A172 (cell line): ENCODE measurements around the gene MYO1E. TPM values are rescaled to one million over a fixed set of nuclear protein-coding genes. Genes with fewer than 3 reads are reported as not detected.

ENCODE experiments used
- DNase-seq: peaks from one replicate; pipeline ENCODE4 v3.0.0-alpha.2; 2015; ENCODE audit warnings: low spot score
- total RNA-seq: library from RNA; depleted of rRNA; stranded (reverse); fragments of >200 nt; shearing (Covaris generic); gene quantifications from 2 replicates; pipeline ENCODE4 v1.2.3, GENCODE V29; 2014

Gene MYO1E
- total RNA-seq, 1 experiment from 2014 or later = 25.6 TPM

DNA sequence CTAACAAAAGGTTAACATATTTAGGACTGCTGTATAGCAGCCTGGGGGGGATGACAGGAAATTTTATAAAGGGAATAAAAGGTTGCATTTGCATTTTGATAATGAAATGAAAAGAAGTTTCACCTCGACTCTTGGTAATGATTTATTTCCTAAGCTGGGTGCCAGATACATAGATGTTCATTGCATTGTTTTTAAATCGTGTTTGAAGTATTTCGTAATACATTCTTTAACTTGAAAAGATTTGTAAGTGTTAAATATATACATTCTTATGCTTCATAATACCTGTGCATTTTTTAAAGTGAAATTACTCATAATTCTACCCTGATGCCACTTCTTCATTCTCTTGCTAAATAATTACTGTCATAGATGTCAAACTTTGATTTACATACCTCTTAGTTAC lies 143.2 kb downstream of the MYO1E start:
- no peak for DNase-seq

DNA sequence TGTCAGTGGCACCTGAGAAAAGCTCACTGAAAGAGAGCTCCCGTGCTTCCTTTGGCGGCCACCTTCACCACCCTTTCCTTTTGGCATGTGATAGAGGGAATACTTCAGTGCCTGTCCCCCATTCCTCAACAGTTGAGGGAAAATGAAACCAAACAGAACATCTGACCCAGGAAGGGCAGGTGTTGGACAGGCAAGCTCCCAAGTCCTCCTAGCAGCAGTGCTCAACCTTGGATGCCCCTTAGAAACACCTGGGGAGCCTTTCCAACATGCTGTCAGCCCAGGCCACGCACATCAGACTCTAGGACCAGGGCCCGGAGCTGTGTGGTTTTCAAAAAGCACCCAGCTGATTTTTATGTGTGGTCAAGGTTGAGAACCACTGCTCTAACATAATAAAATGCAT lies 143.7 kb downstream of the MYO1E start:
- no peak for DNase-seq

DNA sequence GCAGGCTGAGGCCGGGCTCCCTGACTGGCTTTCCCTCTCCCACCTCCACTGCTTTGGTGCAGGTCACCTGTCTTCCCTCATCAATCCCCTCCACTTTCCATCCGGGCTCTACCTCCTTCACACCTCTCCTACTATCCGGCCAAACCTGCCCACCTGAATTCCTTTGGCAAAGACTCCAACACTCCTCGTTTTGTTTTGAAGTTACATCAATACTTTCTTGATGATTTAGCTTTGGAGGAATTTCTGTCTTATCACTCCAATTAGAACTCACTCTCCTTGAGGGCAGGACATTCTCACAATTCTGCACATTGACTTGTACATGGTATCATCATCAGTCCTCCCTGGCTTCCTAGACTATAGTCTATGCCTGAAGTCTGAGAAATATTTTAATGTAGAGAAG lies 145.7 kb downstream of the MYO1E start:
- DNase-seq = no peak

DNA sequence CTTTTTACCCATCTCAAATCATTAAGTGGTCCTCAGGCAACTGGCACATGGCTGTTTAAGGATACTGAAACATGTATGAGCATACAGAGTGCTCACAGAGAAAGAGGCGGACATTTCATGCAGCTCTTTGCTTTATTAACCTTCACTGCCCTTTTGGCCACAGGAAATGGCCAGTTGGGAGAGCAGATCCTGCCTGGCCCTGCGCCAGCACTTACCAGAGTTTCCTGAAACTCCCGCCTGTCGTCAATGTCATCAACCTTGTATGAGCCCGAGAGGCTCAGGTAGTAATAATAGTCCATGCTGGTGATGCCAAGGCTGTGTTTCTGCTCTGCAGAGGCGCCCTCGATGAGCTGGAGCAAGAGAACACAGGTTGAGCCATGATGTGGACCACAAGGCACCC lies 148.2 kb downstream of the MYO1E start:
- DNase-seq = no peak

DNA sequence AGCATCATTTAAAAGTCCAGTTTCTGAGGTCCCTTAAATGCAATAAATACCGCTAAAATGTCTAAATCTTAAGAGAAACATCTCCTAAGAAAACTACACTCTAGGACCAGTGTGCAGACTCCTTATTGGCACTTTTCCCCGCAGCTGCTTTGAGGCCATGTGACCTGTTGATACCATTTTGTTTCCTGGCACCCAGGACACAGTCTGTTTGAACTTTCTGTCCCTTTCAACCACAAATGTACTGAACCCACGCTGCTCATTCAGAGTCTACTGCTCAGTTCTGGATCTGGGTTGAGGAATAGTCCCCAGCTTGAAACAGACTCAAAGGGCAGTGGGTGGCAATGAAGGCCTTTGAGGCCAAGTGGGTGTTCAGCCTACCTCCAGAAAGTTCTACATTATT lies 148.9 kb downstream of the MYO1E start:
- DNase-seq = no peak

DNA sequence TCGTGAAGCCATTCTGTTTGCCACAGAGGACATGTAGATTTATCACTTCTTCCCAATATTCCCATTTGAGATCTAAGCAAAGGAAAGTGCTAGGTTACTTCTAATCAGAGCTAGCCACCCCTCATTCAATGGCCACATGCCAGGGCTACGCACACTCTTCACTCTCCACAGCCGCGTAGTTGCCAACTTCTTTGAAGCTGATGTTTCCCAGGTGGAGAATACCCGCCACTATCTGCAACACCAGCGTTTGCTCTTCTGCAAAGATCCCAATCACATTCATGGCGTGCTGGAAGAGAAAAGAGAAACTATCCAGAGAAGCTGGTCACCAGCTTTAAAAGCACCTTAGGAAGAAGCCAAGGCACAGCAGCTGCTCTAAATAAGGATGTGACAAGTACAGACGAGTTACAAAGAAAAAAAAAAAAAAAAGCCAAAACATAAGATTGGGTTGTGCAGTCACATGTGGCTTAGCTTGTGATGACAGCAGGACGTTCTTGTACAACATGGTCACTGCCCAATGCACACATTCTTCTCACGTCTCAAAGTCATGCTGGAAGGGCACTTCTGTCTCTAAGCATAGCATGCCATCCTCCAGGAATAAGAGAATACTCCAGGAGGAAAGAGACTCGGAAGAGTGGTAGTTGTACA lies 149.6 kb downstream of the MYO1E start:
- no peak for DNase-seq

DNA sequence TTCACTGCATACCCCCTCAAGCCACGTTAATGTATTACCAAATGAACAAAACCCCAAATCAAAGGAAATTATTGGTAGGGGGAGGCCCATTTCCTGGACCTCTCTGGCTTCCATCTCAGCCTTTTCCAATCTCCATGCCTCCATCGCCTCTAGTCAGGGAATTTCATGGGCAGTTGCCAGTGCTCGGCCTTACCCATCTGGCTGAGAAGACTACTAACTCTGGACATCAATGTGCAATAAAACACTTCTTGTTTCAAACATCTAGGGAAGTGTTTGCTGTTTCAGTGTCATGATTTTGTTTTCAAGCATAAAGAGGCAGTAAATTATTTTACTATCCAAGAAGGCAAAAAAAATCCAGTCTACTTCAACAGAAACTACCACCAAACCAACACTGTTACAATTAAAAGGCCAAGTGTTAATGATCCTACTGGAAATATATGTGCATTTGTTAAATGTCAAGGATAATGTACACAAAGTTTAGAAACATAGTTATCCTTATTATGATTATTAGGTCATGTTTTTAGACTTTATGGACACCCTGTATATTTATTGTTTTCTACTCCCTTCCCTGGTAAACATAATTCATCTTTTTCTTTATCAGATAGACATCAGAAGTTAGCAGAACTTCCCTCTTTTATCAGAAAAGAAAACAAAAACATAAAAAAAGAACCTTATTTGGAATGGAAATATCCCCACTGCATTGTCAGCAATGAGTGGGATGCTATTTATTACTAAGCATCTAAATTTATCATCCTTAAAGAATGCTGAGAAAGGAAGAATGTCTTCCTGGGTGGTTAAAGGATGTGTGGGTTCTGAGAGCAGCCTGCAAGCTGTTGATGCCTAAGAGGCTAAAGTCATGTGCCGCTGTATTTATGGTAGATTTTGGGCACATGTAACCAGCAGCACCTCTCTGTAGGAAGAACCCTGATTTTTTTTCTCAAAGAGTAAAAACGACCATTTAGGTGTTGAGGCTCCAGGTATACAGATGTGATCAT lies 150.9 kb downstream of the MYO1E start:
- DNase-seq = peak; percentile 89

DNA sequence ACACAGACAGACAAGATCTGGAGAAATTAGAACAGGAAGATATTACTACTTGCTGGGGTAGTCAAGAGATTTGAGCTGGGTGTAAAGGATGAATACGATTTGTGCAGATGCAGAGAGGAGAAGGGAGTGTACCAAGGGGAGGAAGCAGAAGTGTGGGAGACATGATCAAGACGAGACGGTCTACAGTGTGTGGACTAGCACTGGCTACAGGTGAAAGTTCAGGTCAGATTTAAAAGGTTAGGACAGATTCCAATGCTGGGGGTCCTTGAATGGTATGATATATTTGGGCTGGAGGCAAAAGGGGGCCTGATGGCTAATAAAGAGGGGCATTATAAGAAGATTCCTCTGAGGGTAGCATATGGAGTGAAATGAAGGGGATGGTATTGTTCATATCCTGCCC lies 154.0 kb downstream of the MYO1E start:
- DNase-seq = no peak

DNA sequence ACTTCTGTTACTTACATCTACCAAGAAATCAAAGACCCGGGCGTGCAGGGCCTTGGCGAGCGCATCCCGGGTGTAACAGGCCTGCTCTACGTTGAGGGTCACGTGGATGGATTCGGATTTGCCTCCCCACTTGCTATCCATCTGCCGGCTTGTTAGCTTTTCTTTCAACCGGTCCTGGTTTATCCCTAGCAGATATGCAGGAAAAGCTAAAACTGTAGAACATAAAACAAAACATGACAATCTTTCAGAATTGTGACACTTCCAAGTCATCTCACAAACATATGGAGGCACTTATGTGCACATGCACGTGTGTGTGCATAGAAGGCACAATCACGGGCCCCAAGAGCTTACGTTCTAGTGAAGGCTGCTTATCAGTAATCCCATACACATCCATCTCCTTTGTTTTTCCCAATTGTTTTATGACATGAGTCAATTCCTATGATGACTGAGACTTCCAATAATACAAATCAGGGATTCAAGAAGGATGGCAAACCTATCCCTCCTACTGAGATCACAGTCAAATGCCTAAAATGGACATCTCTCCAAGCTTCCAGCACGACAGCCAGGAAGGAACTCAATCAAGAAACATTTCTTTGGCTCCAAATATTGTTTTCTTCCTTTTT lies 154.7 kb downstream of the MYO1E start:
- no peak for DNase-seq

DNA sequence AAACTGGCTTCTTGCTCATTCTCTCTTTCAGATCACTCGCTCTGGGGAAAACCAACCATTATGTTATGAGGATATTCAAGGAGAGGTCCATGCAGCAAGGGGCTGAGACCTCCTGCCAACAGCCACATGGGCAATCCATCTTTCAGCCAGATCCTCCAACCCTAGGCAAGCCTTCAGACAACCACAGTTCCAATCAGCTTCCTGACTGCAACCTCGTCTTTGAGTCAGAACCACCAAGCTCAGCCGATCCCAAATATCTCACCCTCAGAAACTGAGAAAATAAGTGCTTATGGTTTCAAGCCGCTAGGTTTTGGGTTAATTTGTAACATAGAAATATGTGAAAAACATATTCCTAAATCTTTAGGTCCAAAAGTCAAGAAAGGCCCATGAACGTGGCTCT lies 155.8 kb downstream of the MYO1E start:
- DNase-seq = no peak

DNA sequence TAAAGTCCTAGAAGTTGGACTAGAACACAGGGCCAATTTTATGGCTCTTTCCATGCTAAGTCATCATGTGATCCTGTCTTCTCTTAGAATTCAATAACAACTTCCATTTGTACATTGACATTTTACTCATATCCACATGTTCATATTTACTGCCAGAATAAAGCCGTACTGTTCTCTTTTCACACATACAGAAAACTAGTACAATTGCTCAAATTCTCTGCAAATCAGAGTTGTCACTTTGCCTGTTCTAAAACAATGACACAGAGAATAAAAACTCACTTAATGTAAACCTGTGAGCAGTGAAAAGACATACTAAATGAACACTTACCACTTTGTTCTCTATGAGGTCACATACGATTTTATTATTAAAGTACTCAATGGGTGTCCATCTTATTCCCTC lies 162.5 kb downstream of the MYO1E start:
- no peak for DNase-seq

DNA sequence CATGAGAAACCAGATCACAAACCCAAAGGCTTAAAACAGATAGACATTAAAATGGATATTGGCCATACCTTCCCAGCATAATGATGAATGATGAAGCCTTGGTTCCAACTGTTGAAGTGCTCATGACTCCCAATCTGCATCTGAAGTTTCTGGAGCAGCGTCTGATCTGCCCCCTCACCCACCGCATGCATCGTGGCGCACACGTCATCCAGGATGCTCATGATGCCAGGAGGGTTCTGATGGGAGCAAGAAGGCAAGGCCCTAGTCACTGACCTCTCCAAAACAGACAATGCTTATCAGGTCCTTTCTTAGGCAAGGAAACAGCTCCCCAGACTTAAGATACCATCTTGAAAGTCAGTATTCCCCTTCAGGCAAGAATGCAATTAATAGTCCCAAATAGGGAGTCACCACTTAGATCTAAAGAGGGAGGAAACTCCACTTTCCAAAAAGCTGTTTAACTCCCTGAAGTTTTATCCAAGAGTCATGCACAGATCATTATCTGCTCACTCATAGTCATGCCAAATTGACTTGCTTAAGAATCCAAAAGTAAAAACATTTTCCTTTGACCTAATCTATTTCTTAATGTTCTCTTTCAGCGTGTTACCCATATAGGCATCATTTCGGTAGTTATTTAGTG lies 163.9 kb downstream of the MYO1E start:
- no peak for DNase-seq

DNA sequence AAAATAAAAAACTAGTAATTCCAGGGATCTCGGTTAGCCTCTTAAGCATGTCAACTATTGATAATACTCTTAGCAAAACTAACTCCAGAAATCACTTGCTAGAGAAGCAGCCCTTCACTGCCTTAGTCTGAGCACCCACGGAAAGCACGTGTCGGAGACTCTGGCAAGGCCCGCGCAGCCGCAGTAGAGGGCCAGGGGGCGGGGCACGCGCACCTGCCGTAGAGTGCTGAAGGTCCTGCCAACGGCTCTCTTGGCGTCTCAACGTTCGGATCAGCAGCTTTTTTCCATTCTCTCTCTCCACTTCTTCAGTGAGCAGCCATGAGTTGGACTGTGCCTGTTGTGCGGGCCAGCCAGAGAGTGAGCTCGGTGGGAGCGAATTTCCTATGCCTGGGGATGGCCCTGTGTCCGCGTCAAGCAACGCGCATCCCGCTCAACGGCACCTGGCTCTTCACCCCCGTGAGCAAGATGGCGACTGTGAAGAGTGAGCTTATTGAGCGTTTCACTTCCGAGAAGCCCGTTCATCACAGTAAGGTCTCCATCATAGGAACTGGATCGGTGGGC lies 166.0 kb downstream of the MYO1E start, which contains the start of gene LDHAL6B:
Gene LDHAL6B, plus strand, starts transcription at position 221 of the 561 bp plus-strand sequence. Its CDS starts 98 bp downstream, at position 319.
- DNase-seq = no peak

DNA sequence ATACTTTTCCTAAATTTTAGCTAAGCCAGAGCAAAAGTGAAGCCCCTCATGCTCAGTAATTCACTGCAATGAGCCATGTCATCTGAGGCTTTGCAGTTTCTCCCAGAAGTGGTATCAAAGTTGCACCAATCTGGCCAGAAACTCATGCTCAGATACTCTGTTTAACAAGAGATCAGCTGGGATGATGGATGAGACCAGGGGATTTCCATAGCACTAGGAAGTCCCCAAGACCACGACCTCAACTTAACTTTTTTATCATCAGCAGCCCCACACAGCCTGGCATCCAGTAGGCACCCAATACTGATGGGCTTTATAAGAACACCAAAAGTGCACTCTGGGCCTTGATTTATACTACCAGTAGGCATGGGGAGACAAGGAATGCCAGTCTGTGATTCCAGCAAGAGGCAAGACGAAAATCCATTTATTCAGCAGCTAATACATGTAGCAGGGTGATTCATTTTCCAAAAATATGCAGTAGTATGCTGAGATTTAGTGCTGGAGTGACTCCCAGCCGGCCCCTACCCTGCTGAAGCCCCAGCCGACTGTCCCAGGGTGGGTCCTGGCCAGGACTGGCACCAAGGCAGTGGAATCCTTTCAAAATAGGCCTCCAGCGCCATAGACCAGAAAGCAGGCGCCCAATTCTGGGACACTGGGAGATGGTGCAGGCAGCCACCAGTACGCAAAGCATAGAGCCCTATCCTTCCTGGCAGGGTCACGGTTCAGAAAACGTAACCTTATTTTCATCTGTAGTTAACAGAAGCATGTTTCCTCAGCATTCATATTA lies 166.6 kb downstream of the MYO1E start:
- no peak for DNase-seq

DNA sequence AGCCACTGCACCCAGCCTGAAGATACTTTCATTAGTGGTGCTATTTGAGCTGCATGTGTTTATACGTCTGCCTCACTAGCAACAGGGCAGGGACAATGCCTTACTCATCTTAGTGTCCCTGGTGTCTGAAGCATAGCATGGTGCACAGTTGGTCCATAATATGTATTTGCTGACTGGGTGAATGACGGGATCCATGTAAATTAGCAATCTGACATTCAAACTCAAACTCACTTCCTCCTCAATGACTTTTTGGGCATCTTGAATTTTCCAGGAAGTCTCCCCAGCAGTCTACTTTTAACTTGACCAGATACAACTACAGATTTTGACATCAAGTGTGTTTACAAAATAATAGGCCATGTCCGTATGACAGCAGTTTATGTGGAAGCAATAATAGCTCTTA lies 169.0 kb downstream of the MYO1E start:
- DNase-seq = no peak

DNA sequence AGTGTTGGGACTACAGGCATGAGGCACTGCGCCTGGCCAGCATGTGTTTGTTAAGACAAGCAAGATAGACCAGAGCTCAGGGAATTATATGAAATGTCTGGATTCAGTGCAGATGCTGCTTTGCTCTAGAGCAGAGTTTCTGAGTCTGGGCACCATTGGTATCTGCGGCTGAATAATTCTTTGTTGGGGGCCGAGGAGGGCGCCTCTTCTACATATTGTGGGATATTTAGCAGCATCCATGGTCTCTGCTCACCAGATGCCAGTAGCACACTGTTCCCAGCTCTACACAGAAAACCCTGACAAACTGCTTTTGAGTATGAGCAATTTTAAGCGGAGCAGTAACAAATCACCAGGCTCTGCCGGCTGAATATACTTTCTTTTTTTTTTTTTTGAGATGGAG lies 169.7 kb downstream of the MYO1E start:
- DNase-seq = no peak

DNA sequence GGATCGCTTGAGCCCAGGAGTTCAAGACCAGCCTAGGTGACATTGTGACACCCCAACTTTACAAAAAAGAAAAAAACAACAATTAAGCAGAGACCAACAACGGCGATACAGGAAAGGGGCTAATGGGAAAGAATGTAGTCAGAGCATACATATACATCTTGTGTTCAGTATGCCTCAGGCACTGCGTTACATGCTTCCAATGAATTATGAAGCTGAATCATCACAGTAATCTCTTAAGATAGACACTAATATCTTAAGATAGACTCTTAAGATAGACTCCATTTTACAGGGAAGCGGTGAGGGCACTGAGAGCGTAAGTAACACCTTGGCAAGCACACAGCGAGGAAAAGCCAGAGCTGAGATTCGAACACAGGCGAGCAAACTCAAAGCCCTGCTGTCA lies 172.1 kb downstream of the MYO1E start:
- peak; percentile 66 for DNase-seq

DNA sequence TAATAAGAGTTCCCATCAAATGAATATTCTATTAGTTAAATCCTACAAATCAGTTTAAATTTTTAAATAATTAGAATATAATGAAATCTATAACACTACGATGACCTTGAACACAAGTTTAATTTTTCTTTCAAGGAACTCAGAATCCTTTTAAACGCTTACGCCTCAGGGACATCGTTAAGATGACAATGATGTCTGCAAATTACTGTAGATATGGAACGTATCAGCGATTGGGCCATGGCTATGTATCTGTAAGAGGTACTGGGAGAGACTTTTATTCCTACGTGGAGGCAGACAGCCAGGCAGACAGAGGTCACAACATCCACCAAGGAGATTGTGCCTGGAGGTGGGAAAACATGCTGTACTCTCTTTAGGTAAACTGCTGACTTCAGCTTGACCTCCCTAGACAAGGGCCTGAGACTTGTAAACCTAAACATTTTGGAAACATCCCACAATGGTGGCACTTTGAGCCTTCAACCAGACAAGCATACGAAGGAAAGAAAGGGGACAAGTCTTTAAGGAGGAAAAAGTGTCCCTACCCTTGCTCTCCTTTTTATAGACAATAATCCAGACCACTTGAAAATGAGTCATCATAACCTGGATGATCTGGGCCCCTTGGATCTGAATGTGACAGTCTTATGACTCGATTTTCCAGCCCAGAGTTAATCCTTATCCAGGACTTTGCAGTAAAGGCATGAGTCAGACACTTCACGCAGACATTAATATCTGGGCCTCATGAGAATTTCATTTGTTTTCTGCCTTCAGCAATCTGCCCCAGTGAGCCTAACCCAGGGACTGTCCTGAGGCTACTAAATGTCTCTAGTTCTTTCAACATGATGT lies 172.8 kb downstream of the MYO1E start:
- DNase-seq = peak; percentile 92

DNA sequence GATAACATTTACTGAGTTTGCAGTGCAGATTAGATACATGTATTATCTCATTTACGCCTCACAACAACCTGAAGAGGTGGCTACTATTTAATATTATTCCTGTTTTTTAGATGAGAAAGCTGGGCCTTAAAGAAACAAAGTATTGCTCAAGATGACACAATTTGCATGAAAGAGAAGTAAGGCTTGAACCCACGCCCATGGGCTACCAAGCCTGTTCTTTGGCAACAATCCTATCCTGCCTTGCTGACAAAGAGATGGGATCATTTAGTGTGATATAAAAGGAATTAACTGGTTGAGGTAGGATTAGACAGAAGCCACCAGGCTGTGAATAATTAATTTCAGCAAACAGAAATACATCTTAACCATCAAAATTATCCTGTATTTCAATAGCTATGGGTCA lies 175.2 kb downstream of the MYO1E start:
- no peak for DNase-seq

DNA sequence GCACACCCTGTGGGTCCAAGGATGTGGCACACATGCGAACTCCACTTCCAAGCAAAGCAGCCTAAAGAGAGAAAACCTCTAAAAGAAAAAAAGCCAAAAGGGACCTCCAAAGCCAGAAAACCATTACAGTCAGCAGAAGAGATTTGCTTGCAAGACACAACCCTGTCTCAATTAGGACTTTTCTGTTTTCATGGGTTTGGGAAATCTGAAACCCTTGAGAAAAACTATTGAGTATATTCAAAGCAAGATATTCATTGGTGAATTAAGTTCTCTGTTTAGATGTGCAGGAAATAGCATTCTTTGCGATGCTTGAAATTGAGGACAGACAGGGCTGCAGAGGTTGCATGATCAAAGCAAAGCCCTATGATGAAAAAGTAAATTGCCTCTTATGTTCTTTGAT lies 176.3 kb downstream of the MYO1E start:
- no peak for DNase-seq
